Rectal smooth muscle tissue (tissue), 1 donor: ENCODE results near the gene CSTPP1.

Experiments
- H3K27ac ChIP-seq: one replicate; pipeline ENCODE4 v1.7.0; 2013; ENCODE audit warnings: low read depth, low read length, inconsistent platforms
- H3K27me3 ChIP-seq: one replicate; pipeline ENCODE4 v1.7.0; 2013; ENCODE audit warnings: low read length; ENCODE audit not compliant: control insufficient read depth, insufficient read depth
- H3K36me3 ChIP-seq: one replicate; pipeline ENCODE4 v1.7.0; 2013; ENCODE audit warnings: low read length; ENCODE audit not compliant: control insufficient read depth, insufficient read depth
- H3K4me1 ChIP-seq: one replicate; pipeline ENCODE4 v1.7.0; 2013; ENCODE audit warnings: low read length; ENCODE audit not compliant: control insufficient read depth, insufficient read depth
- H3K4me3 ChIP-seq: one replicate; pipeline ENCODE4 v1.7.0; 2013; ENCODE audit warnings: low read length
- H3K9ac ChIP-seq: one replicate; pipeline ENCODE4 v1.7.0; 2013; ENCODE audit warnings: low read length

Gene CSTPP1

DNA sequence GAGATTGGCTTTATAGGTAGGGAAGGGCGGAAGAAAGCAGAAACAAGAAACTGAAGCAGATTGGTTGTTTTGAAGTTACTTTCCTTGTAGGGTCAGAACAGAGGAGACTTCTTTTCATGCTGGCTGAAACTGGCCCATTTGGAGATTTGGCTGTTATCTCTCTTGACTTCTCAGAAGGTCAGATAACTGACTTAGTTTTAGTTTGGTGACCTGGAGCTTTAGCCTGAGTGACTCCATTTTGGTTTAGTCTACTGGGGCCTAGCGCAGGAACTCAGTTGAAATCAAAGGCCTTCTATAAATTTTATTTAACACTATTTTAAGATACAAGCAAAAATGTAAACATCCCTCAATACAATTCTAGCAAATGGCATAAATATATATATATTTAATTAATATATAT is 31.4 kb downstream of the CSTPP1 start:
- no peak overlapping the region for H3K27ac ChIP-seq
- H3K4me3 ChIP-seq, result no peak overlapping the region
- no peak overlapping the region for H3K9ac ChIP-seq
- H3K4me1 ChIP-seq, result no peaks in the 10 kb centered on the region
- H3K27me3 ChIP-seq, result no peaks in the 10 kb centered on the region
- H3K36me3 ChIP-seq, result no peaks in the 10 kb centered on the region

- Histone ChIP-seq H3K36me3 (no peaks in the 10 kb centered on the region), H3K4me3 (no peak overlapping the region), H3K4me1 (no peaks in the 10 kb centered on the region), H3K9ac (no peak overlapping the region), H3K27ac (no peak overlapping the region), H3K27me3 (no peaks in the 10 kb centered on the region)
Observed at GRCh38 chr11:46969379-46969778, 32.8 kb downstream of the CSTPP1 start.

GRCh38 chr11:46970913-46971625 is 34.5 kb downstream of the CSTPP1 start:
- Histone ChIP-seq H3K27me3 (no peaks in the 10 kb centered on the region), H3K4me3 (no peak overlapping the region), H3K36me3 (no peaks in the 10 kb centered on the region), H3K9ac (no peak overlapping the region), H3K4me1 (no peaks in the 10 kb centered on the region), H3K27ac (no peak overlapping the region)

DNA sequence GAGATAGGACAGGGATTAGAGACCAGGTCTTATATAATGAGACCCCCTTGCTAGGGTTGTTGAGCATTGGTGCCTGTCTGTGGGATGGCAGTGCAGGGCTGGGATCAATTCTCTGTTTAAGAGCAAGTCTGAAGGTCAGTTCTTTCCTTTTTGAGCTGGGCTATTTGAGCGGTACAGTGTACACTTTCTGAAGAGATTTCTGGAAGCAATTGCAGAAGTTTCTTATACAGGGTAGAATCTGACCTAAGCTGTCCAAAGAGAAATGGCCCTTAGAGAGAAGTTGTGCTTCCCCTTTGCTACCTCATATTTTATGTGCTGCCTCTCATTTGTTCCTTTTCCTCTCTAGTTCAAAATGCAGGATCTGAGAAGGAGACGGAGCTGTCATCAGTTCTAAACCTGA is 35.8 kb downstream of the CSTPP1 start:
- no peaks in the 10 kb centered on the region for H3K4me1 ChIP-seq
- no peaks in the 10 kb centered on the region for H3K27me3 ChIP-seq
- no peak overlapping the region for H3K27ac ChIP-seq
- H3K4me3 ChIP-seq, result no peak overlapping the region
- no peaks in the 10 kb centered on the region for H3K36me3 ChIP-seq
- H3K9ac ChIP-seq, result no peak overlapping the region

GRCh38 chr11:46972821-46973220 is 36.3 kb downstream of the CSTPP1 start:
- H3K27ac ChIP-seq, result no peak overlapping the region
- no peak overlapping the region for H3K4me3 ChIP-seq
- H3K4me1 ChIP-seq, result no peaks in the 10 kb centered on the region
- no peaks in the 10 kb centered on the region for H3K27me3 ChIP-seq
- H3K36me3 ChIP-seq, result no peaks in the 10 kb centered on the region
- H3K9ac ChIP-seq, result no peak overlapping the region

- Histone ChIP-seq H3K4me3 (no peak overlapping the region), H3K27me3 (no peaks in the 10 kb centered on the region), H3K36me3 (no peaks in the 10 kb centered on the region), H3K4me1 (no peaks in the 10 kb centered on the region), H3K27ac (no peak overlapping the region), H3K9ac (no peak overlapping the region)
Observed at GRCh38 chr11:46976182-46976854, 39.8 kb downstream of the CSTPP1 start.

DNA sequence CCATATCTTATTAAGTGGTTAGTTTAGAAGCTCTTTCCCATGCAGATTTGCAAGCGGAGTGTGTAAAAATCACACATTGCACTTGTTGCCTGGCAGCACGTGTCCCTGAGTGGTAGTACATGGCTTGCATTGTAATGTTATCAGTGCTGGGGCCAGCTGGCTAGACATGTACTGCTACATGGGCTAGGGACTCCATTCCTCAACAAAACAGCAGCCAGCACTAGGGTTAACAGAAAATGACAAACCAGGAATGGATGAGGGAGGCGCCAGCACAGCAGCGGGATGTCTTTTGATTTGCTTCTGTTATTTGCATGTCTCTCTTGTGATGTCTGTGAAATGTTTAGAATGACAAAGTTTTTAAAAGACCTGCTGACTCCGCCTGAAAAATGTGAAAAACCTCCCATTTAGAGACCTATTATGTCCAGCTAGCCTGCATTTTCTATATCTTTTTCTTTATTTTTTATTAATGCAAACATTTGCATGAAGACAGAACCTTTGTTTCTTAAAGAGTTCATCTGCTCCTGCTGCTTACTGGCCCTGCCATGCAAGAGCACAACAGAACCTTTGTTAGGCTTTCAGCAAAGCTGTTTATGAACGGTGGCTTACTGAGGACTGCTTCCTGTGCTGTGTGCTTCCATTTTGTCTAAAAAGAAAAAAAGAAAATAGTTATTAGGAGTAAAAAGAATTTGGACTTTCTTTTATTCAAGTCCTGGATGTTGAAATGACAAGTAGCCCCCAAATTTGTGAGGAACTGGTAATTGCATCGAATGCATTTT is 40.7 kb downstream of the CSTPP1 start:
- Histone ChIP-seq H3K9ac (no peak overlapping the region), H3K27me3 (no peaks in the 10 kb centered on the region)

DNA sequence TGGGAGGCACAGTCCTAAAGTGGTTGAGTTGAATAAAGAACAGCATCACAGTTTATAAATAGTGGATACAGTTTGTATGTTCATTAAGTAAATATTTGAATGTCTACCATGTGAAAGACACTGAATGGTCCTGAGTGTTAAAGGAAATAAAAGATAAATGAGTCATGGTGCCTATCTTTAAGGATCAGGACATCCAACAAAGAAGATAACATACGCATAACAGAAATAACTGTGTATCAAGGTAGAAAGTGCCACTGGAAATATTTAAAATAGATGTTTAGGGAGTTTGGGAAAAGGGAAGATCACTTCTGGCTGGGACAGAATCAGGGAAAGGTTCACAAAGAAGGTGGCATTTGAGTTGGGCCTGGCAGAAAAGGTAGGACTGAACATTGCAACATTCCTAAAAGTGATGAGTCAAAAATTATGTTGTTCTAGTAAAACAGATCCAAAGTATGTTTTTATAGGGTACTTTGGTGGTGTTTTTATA is 41.5 kb downstream of the CSTPP1 start:
- Histone ChIP-seq H3K27ac (no peak overlapping the region), H3K4me1 (no peaks in the 10 kb centered on the region), H3K9ac (no peak overlapping the region), H3K36me3 (no peaks in the 10 kb centered on the region), H3K27me3 (no peaks in the 10 kb centered on the region), H3K4me3 (no peak overlapping the region)

More for the DNA sequence above, 40.7 kb downstream of the CSTPP1 start:
- no peaks in the 10 kb centered on the region for H3K4me1 ChIP-seq
- H3K27ac ChIP-seq, result no peak overlapping the region
- H3K36me3 ChIP-seq, result no peaks in the 10 kb centered on the region
- H3K4me3 ChIP-seq, result no peak overlapping the region

- H3K4me3 ChIP-seq, result no peak overlapping the region
- H3K27me3 ChIP-seq, result no peaks in the 10 kb centered on the region
- no peaks in the 10 kb centered on the region for H3K4me1 ChIP-seq
- no peak overlapping the region for H3K27ac ChIP-seq
- no peak overlapping the region for H3K9ac ChIP-seq
- no peaks in the 10 kb centered on the region for H3K36me3 ChIP-seq
Observed at GRCh38 chr11:46979358-46979757, 42.8 kb downstream of the CSTPP1 start.

DNA sequence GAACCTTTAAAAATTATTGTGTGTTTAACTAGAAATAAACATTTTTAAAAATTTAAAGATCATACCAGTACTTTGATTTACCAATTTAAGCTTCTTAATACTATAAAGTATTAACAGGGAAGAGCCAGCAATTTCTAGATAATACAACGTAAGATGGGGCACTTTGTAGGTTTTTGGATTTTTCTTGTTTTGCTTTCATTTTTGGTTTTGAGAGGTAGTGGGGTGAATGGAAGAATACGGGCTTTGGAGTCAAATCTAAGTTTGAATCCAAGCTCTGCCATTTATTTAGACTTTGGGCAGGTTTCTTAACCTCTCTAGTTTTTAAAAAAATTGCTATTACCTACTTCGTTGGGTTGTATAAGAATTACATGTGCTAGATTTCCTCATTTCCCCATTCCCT is 44.9 kb downstream of the CSTPP1 start:
- Histone ChIP-seq H3K4me3 (peak overlapping the region; percentile 5), H3K9ac (no peak overlapping the region), H3K27me3 (no peaks in the 10 kb centered on the region)

DNA sequence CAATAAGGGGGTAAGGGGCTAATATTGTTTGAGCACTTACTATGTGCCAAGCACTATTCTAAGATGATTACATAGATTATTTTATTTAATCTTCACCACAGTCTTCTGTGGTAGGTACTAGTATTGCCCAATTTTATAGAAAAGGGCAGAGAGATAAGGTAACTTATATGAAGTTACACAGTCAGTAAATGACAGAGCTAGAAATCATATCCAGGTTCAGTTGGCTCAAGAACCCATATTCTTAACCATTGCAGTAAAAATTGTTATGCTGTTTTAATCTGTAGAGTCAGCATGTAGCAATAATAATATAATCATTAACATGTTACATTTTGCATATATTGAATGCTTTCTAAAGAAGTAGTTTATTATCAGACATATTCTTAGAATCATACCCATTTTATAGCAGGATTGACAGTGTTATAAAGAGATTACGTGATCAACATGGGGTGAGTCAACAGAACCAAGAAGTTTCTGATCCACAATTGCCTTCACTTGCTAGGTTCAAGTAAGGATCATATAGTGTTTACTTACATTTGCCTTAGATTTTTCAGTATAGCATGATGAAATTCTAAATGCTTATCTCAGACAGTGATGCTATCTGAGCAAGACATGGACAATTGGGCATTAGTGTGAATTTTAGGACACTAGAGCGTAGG is 46.4 kb downstream of the CSTPP1 start:
- no peaks in the 10 kb centered on the region for H3K36me3 ChIP-seq
- H3K4me1 ChIP-seq, result no peaks in the 10 kb centered on the region
- H3K4me3 ChIP-seq, result no peak overlapping the region
- H3K27ac ChIP-seq, result no peak overlapping the region
- no peaks in the 10 kb centered on the region for H3K27me3 ChIP-seq
- H3K9ac ChIP-seq, result no peak overlapping the region

More for the DNA sequence above, 44.9 kb downstream of the CSTPP1 start:
- Histone ChIP-seq H3K27ac (no peak overlapping the region), H3K4me1 (no peaks in the 10 kb centered on the region), H3K36me3 (no peaks in the 10 kb centered on the region)

- Histone ChIP-seq H3K4me1 (no peaks in the 10 kb centered on the region), H3K27ac (no peak overlapping the region), H3K27me3 (no peaks in the 10 kb centered on the region), H3K9ac (no peak overlapping the region), H3K4me3 (no peak overlapping the region), H3K36me3 (no peaks in the 10 kb centered on the region)
Observed at GRCh38 chr11:46983598-46983997, 47.0 kb downstream of the CSTPP1 start.
